Measurements from ENCODE around the gene SERP2.

Gene SERP2

DNA sequence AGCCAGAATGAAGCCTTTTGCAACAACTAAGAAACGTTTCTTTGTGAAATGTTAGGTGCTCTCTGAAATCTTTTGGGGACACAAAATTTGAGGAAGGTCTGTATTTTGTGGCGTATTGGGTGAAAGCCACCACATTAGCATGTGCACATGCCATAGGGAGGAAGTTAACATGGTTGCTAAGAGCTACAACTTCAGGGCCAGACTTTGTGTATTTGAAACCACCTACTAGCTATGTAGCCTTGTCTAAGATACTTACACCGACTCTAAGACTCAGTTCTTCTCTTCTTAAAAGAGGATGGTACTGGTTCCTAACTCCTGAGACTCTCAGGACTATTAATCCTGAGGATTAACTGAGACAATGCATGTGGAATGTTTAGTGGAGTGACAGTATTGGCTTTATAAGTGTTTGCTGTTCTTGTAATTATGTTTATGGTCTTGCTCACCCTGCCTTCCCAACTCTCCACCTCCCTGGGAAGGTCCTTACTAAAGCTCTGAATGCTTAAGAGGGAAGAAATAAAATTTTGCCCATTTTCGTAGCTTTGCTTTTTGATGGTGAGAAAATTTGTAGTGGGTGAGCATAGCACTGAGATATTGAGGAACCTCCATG, 15.5 kb downstream of the SERP2 start:
- no peak for ATAC-seq

DNA sequence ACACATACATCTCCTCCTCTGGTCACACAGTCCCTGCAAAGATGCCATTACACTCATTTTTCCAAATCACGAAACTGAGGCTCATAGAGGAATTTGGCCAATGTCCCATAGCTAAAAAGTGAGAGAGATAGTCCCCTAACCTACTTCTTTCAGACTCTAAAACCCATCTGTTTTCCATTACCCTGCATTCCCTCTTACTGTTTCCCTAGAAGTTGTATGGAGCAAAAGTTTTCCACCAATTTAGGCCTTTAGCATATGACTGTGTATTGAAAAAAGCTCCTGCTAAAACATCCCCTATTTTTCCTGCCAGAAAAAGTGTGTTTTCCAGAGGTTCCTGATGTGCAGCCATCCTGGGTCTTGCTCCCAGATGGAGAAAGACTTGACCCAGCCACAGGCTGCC, 16.3 kb downstream of the SERP2 start:
- no peak for ATAC-seq

DNA sequence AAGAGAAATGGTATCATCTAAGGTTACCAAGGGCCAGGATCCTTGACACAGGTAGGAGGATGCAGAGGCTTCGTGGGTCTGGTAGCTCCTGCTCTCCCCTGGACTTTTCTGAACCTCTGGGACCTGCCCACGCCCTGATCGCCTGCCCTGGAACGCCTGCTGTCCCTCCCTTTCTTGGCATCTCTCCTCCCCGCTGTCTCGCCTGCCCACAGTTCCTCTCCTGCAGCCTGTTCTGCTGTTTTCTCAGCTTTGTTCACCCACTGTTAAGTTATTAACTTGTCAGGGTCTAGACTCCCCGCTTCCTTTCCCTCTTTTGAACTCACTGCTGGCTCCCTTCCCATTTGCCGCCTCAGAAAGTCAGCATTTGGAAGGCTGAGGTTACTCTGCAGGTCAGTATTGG, 19.8 kb downstream of the SERP2 start:
- ATAC-seq = no peak

GRCh38 chr13:44394658-44395057, 21.0 kb downstream of the SERP2 start:
- no peak for ATAC-seq

DNA sequence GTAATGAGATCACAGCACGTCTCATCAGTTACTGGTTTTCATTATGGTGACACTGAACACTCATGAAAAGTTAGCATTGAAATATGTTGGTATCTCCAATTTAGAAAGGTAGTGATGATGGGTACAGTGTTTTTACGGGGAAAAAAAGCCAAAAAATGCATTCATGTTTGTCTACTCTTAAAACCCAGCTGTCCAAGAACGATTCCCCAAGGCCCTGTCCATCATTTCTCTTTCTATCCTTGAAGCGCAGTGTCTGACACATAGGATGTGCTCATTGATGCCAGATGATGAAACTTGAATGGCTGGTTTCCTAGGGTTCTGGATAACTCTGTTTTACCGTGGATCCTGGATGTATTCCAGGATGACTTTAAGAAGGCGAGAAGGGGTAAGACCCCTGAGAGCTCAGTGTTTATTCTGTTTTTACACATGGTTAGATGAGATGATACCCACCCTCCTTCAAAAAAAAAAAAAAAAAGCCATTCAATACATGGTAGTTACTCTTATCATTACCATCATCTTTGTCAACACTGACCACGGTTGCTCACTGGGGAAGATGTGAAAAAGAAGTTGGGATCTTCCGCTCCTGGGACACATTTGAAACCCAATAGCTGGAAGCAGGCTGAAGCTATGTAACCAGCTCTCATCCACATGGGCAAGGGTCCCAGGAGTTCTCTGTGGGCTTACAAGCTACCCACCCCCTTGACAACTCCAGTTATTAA, 22.5 kb downstream of the SERP2 start:
- no peak for ATAC-seq

DNA sequence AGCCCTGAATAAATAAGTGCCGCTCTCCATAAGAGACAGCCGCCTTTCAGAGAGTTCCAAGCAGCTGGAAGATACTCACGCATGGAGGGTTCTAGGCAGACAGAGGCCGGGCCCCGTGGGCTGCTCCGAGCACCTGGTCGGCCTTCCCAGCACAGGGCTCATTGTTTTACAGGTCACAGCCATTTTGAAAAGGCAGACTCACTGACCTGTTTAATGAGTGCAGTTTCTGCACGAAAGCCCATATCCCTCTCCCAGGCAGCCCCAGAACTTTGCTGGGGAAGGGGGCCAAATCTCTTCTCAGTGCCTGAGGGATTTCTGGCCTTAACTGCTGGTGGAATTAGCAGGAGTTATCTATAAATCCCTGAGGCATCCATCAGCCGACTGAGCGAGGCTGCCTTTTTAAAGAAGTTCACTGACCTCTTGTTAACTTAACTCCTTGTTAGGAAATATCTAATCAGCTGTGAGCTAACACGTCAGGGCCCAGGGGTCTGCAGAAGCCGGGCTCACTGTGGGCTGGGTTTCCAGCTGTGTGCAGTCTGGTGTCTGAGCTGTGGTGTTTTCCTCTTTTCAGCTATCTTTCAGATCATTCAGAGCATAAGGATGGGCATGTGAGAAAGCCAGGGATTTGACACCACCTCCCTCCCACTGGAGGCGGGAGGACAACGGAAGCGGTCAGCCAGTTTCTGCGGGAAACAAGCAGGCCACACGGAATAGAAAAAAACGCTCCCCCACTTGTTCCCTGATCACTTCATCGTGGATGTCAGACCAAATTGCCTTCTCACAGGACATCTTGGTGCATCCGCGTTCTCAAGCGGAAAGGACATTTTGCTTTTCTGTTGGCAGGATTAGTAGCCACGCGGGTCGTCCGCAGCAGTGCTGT, 23.3 kb downstream of the SERP2 start:
- no peak for ATAC-seq

GRCh38 chr13:44397766-44398223, 24.2 kb downstream of the SERP2 start:
- ATAC-seq = no peak

DNA sequence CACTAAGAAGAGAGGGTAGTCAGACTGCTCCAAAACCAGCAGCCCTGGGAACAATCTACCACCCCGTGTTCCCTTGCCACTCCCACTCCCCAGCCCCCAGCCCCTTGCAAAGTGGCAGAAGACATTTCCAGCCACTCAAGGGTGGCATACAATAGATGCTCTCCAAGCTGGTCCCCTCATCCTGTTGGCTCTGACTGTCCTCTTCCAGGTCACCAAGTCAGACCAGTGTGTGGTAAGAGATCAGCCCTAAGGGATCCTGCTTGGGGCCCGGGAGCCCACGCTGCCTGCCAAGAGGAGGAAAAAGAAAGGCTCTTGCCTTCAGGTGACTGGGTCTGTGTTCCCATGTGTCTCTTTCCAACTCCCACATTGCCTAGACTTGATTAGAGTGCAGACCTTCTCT, 25.0 kb downstream of the SERP2 start:
- no peak for ATAC-seq

DNA sequence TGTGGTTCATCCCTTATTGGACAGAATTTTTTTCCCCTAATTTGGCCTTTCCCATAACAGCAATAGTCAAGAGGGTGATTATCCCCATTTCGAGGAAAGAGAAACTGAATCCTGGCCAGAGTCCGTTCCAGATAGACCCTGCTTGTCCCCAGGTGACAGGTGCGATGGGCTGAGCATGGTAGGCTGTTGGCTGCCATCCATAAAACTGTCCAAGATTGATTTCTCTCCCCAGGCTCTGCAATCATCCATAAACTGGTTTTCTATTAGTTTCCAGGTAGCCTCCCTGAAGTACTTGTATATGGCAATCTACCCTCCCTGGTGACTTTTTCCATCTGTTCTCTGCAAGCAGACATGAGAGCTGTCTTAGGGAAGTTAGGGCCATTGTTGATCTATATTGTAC, 25.4 kb downstream of the SERP2 start:
- ATAC-seq = no peak

DNA sequence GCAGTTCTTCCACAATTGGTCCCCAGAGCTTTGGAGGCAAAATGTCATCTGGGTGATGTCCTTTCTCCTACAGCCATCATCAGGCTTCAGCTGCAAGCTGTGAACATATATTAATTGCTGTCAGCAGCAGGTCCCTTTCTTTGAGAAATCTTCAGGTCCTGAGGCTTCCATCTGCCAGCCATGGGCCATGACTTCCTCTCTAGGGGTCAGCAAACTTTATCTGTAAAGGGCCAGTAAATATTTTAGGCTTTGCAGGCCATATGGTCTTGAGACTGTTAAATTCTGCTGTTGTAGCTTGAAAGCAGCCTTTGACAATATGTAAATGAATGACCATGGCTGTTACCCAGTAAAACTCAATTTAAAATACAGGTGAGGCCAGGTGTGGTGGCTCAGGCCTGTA, 27.1 kb downstream of the SERP2 start:
- ATAC-seq = no peak

DNA sequence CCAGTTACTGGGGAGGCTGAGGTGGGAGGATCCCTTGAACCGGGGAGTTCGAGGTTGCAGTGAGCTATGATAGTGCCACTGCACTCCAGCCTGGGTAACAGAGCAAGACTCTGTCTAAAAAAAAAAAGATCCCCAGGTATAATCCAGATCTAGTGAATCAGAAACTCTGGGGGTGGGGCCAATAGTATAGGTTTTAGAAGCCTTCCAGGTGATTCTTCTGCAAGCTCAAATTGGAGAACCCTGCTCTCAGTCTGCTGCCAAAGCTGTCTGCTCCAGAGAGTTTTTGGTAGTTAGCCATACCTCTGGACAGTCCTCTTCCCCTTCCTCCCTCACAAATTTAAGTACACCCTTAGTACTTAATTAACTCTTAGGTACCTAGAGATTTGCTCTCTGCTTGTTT, 28.0 kb downstream of the SERP2 start:
- no peak for ATAC-seq

DNA sequence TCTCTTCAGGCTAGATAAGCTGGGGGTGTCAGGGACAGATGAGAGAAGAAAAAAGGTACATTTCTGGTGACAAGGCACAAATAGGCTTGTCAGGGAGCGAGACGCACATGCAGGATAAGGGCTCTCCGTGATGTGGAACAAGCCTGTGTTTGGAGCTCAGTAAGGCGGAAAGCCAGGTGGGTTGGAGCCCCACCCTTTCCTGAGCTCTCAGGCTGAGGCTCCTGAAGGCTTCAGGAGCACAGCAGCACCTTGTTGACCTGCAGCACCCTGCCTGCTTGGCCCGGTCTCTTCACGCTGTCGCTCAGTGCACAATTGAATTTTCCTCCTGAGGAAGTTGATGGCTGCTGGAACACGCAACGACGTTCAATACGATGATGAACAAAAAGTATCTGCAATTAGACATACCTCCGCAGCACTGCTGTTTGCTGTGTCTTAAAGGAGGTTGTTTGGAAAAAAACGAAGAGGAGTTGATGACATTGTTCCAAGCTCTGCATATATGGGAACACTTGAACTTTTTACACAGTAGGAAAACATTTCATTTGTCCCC, 29.3 kb downstream of the SERP2 start:
- ATAC-seq = no peak

DNA sequence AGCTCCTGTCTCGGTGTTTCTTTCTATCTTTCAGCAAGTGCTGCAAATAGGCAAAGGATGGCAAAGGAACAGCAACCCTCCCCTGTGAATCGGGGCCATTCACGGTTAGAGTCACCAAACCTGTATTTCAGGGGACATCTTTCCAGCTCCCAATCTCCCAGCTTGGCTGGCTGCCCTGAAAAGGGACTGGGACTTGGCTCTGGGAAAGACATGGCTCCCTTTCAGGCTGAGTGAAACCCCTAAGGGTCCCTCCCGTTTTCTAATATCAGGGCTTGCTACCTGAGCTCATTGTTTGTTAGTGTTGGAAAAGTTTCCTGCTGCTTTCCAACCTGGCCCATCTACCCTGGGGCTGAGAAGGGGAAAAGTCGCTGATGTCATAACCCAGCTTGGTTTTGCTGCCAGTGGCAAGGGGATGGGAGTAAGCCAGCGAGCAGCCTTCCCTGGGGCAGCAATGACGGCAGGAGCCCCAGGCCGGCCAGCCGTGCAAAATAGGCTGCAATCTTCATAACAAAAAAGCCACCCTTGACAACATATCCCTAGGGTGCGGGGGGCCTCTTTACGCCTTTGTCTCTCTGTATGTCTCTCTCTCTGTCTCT, 29.9 kb downstream of the SERP2 start:
- ATAC-seq = no peak

DNA sequence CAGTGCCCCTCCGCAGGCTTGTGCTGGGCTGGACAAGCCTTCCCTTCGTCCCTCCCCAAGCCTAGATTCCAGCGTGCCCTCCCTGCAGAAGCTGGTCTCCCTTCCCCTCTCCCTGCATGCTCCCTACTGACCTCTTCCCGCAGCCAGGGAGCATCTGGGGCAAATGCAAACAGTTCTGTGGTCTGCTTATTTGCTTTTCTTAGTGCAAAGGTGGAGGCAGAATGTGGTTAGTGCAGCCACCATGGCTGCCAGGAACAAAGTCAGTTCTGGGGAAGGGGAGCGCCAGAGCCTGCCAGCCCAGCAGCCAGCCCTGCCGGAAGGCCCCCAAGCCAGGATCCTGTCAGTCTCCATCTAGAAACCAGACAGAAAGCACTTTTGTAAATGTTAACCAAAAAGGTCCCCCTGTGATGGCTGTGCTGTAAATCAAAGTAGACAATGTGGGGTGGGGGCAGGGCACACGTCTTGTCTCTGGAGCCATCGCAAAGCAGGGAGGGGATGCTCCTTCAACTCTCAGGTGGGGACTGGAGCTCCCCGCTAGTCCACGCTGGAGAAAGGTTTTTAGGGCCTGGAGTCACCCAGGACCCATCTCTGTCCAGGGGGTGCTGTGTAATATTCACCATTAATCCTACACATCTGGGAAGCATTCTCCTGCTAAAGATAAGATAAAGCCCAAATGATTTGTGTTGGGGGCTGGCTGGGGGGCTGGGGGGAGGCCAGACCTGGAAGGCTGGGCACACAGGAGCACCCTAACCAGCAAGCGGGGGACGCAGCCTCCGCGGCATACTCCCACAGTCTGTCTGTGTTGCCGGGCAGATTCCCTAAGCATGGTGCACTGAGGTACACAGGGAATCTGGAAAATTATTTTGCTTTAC, 30.9 kb downstream of the SERP2 start:
- ATAC-seq = no peak

- no peak for ATAC-seq
Measured at GRCh38 chr13:44406617-44407016, 33.0 kb downstream of the SERP2 start.

DNA sequence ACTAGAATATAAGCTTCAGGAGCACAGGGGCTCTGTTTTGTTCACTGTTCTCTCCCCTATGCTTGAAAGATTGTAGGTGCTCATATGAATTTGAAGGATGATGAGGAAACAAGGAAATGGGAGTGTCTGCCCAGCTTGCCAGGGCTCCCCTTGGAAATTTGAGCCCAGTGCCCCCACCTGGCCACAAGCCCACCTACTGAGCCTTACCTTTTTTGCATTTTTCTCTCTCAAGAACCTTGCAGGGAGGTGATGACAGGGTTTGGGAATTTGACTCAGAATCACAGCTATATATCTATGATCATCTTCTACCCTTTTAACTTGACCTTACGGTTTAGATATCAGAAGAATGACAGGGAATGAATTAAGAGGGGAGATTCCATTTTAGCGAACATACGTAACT, 33.8 kb downstream of the SERP2 start:
- no peak for ATAC-seq

GRCh38 chr13:44407891-44408290, 34.3 kb downstream of the SERP2 start:
- ATAC-seq = no peak

GRCh38 chr13:44409595-44409994, 36.0 kb downstream of the SERP2 start:
- ATAC-seq = no peak

DNA sequence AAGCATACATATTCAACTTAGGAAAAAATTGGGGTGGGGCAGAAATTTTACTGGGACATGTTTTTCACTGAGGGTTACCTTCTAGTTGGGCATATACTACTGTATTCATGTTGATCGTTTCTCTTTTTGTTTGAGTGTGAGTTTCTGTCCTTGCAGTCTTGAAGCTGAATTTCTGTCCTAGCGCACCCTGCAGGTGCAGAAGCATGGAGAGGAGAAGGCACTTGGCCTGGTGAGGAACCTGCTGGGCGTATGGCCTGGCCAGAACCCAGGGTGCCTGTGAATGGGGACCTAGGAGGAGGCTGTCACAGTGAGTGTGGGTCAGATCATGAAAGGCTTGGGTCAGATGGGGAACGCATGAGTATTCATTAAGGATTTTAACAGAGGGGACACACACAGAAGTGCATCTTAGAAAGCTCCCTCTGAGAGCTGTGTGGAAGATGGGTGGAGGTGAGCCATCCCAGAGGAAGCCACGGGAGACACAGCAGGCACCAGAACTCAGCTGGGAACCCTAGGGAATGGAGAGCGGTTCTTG, 36.8 kb downstream of the SERP2 start:
- no peak for ATAC-seq

DNA sequence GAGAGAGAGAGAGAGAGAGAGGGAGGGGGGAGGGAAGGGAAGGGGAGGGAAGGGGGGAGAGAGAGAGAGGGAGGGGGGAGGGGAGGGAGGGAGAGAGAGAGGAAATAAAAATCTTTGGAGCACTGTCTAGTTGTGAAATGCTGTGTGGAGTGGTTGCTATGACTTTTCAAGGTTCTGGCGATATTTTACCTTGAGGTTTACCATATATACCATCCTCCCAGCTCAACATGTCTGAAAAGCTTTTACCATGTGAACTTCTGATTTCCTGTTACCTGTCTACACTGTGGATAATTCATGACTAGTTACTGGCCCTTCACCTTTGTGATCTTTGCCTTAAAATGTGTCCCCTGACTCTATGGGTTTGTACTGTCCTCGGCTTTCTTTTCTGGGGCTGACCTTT, 38.2 kb downstream of the SERP2 start:
- no peak for ATAC-seq

DNA sequence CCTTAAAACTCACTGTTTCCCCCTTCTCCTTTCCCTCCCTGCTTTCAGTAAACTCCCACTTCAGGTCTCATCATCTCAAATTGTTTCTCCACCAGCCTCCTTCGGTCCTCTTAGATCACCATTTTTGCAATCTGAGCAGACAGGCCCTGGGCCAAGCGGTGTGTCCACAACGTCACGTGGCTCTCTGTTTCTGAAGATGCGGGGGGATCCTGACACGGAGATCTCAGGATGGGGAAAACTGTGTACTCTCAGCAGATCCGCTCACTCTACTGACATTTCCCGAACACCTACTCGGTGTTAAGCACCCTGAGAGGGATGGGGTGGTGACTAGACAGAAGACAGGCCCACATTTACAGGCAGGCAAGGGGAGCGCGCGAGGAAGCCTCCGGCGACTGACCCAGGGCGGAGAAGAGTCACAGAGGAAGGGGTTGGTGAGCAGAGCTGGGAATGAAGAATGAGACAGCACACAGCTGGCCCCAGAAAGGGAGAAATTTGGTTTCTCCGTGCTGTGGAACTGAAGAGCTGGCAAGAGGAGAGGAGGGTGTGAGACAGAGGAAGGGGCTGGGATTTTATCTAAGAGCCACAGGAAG, 38.8 kb downstream of the SERP2 start:
- no peak for ATAC-seq

All from activated CD4-positive, CD25-positive, alpha-beta regulatory T cell treated with anti-CD3 and anti-CD28 coated beads, Interleukin-2, amount 50 U/mL, for 24 hours (primary cell).